Loucy (cell line): ENCODE measurements around the gene HSD17B4.

Source experiments
- CTCF ChIP-seq: fragments of 200-600 bp; sonication (generic); conservative IDR thresholded peaks from 2 replicates; pipeline ENCODE4 v1.5.1; 2014; ENCODE audit warnings: mild to moderate bottlenecking, antibody characterized with exemption, low read length
- EZH2phosphoT487 ChIP-seq: fragments of 200-600 bp; IDR thresholded peaks from 2 replicates; pipeline ENCODE4 v1.6.1; 2018; ENCODE audit warnings: antibody characterized with exemption, mild to moderate bottlenecking, moderate library complexity, borderline replicate concordance

- TF ChIP-seq CTCF: no peak
- no peak for TF ChIP-seq EZH2phosphoT487
These were observed 60.0 kb downstream of the HSD17B4 start for GRCh38 chr5:119512277-119512676.
